Measurements from ENCODE around the gene RPA4. TPM values are rescaled to one million over a fixed set of nuclear protein-coding genes. Genes with fewer than 3 reads are reported as not detected.

The RPA4 gene
- total RNA-seq, 1 experiment from 2014 or later: not detected

Other genes starting within 250 kb of the RPA4 start
- 0.10 and 0.17 TPM in 2 replicates for gene DIAPH2, start 199.1 kb upstream of the RPA4 start, total RNA-seq (2014; rRNA removed; shearing (Covaris generic))